MV-4-11 (cell line): ENCODE results near the gene NUDT16L1.
A peak's percentile ranks its signal among the peaks of the same experiment; 100 is the strongest.

ENCODE experiments used
- DNase-seq: peaks from one replicate; lab custom pipeline; 2025; lab: John Stamatoyannopoulos, UW

NUDT16L1 gene

DNA sequence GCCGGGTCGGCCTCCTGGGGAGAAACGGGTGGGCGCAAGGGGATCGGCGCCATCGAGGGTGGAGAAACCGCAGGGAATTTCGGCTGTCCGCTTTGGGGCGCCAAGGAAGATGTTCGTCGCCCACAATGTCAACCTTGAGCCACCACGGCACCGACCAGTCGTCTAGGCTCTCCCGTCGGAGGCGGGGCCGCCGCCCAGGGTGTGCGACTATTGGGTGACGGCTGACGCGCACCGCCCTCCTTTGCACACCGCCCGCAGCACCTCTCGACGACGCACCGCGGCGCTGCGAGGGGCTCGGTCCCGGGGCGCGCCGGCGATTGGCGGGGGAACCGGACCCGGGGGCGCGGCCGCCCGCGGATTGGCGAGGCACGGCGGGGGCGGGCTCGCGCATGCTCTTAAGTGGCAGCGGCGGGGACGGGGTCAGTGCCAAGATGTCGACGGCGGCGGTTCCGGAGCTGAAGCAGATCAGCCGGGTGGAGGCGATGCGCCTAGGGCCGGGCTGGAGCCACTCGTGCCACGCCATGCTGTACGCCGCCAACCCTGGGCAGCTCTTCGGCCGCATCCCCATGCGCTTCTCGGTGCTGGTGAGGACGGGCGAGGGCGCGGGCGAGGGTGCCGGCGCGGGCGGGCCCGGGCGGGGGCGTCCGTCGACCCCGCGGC lies at the start of gene NUDT16L1:
Gene NUDT16L1, plus strand, starts transcription at position 267 of the 660 bp plus-strand sequence. Its CDS starts 165 bp downstream, at position 432.
- DNase-seq, result peak; percentile 94

DNA sequence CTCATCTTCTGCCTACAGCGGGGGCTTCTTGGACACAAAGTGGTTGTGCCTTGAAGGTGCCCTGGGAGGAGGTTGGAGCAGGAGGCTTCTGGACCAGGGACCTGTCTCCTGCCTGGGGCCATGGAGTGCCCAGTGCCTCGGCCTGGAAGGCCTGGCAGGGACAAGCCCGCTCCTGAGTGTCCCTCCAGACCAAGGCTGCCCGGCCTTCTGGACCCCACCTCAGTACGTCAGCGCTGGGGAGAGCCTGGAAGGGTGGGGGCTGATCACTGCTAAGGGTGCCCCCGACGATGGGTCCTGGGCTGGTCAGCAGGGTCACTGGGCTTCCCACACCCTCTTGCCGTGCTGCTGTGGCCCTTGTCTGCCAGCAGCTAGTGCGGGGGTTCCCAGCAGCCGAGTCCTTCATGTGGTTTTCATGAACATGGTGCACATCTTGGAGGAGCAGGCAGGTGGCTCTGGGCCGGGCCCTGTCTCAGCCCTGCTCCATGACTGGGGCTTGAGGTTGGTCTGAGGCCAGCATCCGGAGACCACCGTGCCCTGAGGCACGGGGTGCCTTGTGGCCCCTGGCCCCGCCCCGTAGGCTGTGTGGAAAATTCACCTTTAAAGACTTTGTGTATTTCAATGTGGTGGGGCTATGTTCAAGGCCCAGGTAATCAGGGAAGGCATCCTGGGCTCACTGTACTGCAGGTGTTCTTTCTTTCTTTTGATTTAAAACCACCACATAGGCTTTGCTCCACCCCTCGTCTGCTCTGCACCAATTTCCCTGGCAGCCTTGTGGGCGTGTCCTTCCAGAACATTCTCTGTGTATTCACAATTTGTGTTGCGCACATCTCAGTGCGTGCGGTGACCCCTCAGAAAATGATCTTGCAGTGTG lies 46.4 kb upstream of the NUDT16L1 start:
- DNase-seq, result no peak

DNA sequence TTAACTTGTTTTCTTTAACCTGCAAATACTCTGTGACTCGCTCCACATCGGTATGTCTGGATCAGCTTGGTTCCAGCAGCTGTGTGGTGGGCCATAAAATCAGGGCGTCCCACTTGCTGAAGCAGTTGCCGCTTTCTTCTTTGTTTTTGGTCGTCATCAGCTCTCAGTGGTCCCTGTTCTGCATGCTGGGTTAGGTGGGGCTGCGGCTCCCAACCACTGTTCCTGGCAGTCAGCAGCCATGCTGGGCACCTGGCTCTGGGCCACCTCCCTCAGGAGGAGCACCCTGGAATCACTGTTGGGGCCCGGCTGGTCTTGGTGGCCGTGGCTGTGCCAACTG lies 45.8 kb upstream of the NUDT16L1 start:
- no peak for DNase-seq

DNA sequence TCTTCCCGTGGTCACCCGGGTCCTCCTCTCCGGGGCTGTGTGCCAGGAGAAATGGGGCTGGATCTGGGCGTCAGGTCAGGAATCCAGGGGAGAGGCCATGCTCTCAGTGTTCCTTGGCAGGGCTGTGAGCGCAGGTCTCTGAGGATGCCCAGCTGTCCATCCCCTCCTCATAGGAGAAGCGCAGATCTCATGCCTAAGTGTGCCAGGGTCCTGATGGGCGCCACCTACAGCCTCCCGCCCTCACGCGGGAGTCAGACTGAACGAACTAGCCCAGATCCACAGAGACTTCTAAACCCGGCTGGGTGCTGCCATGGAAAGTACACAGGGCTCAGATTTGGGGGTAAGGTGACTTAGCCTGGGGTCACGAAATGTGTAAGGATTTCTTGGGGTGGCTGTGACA lies 44.4 kb upstream of the NUDT16L1 start:
- DNase-seq, result no peak

DNA sequence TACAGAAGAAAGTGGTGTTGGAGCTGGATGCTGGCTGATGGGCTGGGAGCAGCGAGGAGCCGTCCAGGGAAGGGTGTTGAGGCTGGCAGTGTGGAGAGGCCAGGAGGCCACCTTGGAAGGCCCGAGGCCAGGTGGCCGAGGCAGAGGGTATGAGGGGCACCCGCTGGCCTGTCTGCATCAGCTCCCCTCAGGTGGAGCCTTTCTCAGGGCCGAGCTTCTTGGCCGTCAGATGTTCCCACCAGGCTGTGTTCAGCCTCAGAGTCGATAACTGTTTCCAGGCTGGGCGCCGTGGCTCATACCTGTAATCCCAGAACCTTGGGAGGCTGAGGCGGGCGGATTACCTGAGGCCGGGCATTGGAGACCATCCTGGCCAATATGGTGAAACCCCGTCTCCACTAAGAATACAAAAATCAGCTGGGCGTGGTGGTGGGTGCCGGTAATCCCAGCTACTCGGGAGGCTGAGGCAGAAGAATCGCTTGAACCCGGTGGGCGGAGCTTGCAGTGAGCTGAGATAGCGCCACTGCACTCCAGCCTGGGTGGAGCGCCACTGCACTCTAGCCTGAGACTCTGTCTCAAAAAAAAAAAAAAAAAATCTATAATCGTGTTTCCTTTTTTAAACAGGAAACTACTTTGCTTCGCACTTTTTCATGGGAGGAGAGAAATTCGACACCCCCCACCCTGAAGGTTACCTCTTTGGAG lies 43.5 kb upstream of the NUDT16L1 start:
- peak; percentile 48 for DNase-seq

DNA sequence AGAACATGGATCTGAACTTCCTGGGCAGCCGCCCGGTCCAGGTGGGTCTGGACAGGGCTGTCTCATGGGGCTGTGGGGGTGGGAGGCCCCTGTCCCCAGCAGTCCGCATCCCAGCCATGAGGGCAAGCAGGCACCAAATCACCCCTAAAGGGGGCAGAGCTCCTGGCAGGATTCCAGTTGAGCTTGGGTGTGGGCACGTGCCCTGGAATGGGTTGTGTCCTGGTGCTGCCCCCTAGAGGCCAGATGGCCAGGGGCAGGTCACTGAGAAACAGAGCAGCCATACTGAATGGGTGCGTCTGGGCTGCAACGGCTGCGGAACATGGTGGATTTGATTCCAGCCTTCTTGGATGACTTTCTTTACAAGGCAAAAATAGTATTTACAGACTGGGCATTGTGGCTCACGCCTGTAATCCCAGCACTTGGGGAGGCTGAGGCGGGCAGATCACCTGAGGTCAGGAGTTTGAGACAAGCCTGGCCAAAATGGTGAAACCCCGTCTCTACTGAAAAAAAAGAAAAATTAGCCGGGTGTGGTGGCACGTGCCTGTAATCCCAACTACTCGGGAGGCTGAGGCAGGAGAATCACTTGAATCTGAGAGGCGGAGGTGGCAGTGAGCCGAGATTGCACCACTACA lies 42.8 kb upstream of the NUDT16L1 start:
- DNase-seq, result peak; percentile 64

DNA sequence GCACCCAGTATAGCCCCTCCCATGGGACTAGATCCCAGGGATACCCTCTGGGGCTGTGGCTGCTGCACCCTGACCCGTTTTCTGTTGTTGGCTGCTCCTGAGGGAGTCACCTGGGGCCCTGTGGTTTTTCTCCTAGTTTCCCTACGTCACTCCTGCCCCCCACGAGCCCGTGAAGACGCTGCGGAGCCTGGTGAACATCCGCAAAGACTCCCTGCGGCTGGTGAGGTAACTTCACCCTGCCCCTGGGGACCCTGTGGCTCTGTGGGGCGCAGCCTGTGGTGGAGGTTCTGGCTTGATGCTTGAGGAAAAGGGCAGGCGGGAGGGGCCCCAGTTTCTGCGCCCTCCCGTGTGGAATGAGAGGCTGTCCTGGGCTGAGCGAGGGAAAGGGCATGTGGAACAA lies 41.5 kb upstream of the NUDT16L1 start:
- DNase-seq, result no peak

DNA sequence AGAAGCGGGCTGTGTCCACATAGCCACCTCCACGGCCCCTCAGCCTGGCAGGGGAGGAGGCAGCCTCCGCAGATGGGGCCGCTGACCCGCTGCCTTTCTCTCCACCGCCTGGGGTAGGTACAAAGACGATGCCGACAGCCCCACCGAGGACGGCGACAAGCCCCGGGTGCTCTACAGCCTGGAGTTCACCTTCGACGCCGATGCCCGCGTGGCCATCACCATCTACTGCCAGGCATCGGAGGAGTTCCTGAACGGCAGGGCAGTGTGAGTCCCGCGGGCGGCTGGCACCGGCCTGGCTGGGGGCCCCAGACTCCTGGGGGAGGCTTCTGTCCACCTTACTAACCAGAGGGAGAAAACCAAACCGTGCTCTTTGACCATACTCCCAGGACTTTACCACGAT lies 40.8 kb upstream of the NUDT16L1 start:
- no peak for DNase-seq

DNA sequence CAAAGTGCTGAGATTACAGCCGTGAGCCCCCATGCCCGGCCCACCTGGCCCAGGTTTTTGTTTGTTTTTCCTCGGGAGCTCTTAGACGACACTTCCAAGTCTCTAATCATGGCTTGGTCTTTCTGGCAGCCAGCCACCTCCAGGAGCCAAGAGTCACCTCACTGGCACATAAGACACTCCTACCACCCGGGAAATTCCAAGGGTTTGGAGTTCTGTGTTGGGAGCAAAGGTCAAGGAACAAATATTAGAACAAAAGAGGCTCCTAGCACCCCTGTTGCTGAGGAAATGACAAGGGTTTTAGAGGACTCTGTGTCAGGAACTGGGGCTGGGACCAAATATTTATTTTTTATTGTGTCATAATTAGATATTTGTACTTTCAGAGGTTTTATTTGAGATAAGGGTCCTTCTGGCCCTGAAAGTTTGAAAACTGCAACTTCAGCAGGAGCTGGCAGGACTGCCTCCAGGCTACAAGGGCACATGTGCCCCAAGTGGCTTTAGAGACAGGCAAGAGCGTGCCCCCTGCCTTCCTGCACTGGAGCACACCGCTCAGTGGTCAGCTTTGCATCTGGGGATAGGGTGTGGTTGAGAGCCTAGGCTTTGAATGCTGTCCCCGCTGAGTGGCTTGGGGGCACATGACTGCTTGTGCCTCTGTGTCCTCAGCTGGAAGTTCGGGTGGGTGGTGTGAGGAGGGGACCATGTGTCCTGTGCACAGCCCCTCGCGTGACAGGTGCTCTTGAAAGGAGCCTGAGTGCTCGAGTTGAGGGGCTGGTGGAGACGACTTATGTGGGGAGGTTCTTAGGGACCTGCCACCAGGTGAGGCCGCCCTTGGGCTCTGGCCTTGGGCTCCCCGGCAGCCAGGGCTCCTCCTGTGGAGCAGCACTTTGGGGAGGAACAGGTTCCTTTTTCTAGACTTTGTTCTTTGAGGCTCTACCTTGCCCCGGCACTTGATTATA lies 39.1 kb upstream of the NUDT16L1 start:
- no peak for DNase-seq

DNA sequence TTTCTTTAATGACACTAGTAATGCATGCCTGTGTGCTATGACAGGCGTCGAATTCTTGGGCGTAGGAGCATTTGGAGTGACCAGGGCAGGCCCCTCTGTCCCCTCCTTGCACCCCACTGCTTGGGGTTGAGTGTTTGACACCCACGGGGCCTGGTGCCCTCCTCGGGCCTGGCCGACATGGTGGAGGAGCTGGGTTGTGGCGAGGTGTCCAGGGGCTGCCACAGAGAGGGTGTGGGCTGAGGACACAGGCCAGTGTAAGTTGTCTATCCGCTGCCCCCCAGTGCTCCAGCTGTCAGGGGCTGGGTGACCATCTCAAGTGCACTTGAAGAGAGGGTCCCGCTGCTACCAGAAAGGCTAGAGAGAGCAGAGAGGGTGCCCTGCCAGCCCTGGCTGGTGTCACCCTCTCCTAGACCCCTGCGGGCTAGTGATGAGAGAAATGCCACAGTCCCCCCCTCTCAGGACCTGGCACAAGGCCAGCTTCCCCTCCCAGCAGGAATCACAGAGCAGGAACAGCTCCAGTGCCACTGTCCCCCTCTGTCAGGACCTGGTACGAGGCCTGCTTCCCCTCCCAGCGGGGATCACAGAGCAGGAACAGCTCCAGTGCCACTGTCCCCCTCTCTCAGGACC lies 38.3 kb upstream of the NUDT16L1 start:
- no peak for DNase-seq

DNA sequence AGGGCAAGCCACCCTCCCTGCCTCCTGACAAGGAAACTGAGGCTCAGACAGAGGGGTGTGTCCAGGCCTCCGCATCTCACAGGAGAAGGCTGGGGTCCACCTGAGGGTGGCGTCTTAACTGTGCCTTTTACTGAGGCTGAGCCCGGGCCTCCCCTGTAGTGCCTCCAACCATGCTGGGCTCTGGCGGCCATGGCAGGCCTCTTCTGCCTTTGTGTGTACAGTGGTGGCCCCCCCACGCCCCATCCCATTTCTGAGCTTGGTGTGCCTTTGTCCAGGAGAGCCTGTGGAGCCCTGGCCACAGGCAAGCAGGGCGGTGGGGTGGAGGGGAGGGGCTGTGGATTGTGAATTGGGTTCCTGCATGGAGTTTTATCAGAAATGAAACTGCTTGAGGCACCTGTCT lies 37.6 kb upstream of the NUDT16L1 start:
- DNase-seq, result no peak

DNA sequence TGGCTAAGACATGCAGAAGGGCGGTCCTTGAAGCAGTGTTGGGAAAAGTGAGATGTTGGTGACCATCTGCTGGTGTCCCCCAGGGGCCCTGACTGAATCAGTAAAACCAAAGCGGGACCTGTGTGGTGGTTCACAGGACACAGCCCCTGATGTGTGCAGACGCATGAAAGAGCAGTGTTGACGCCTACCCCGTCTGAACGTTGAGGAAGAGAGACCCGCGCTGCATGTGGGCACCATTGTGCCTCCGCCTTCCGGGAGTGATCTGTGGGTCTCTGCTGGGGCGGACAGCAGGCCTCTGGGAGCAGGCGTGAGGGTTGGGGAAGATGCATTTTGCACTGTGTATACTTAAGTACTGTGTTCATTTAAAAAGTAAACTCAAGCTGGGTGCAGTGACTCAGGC lies 37.1 kb upstream of the NUDT16L1 start:
- no peak for DNase-seq

DNA sequence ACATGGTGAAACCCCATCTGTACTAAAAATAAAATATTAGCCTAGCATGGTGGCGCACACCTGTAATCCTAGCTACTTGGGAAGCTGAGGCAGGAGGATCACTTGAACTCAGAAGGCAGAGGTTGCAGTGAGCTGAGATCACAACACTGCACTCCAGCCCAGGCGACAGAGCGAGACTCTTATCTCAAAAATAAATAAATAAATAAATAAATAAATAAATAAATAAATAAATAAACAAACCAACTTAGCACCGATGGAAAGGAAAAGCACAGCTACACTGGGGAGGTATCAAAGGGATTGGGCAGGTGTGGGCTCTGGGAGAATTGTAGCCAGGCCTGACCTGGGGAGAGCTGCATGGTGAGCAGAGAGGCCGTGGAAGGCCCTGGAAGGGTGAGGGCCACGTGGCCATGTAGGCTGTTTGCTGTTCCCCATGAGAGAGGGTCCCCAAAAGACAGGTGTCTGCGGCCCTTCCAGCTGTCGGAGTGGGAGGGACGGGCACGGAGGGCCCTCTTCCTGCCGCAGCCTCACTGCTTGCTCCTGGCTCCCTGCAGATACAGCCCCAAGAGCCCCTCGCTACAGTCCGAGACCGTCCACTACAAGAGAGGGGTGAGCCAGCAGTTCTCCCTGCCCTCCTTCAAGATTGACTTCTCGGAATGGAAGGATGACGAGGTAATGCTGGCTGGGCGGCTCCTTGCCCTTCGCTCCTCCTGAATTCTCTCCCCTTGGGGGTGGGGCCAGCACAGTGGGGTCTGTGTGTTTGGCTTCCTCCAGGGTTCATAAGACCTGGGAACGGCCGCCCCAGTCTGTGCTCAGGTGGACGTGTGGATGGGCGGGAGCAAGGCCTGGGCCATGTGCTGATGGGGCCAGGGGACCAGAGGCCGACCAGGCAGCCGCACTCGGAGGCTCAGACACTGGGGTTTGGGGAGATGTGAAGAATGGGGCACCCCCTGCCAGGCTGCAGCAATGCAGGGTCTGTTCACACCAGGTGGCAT lies 36.4 kb upstream of the NUDT16L1 start:
- no peak for DNase-seq

DNA sequence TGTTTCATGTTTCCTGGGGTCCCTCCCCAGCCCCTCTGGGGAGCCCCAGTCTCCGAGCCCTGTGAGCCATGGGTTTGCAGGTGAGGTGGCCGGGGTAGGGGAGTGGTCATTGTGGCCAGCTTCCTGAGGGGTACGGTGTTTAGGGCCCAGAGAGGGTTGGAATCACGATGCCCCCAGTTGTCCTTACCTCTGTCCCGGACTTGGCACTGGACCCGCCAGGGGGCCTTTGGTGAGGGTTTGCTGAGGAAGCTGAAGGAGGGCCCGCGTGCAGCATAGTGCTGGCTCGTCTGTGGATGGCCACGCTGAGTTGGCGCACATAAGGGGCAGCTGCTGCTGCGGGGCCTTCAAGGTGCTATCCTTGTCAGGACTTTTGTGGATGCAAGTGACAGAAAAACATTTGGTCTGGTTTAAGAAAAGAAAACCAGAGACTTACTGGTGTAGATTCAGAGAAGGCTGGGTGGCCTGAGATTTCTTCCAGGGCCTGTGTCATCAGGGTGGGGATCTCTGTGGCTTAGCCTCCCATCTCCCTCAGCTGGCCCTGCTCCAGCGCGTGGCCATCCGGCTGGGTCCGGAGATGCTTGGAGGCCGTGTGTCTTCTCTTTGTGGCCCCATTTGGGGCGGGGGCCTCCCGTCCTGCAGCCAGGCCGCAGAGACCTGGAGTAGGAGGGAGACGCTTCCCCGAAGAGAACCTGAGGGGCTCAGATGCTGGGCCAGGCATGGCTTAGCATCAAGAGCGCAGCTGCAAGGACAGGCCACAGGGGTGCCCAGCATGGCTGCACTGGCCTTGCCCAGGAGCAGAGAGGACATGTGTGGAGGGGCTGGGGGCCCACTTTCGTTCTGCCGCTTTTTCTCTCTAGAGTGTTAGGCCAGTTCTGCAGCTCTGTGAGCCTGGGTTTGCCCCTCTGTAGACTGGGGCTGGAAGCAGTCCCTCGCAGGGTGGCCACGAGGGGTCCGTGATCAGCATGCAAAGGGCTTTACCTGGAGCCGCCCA lies 33.7 kb upstream of the NUDT16L1 start:
- no peak for DNase-seq

DNA sequence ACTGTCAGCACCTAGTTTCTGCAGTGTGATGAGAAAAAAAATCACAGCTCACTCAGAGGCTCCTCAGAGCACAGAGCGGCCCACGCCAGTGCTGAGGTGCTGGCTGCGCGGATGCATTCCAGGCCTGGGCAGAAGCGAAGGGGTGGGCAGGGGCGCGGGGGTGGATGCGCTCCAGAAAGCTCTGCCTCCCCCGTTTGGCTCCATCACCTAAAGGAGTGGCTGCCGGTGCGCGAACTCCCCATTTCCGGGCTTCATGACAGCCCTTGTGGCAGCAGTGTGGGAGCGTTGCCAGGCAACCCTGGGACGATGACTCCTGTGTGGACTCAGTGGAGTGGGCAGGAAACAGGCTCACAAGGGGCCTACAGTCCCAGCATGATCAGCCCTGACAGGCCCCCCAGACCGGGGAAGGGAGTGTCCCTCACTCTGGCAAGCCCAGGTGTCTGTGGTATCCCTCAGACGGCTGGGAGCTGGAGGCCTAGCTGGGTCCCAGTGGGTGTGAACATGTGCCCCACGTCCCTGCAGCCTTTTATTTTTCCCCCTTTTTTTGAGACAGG lies 32.8 kb upstream of the NUDT16L1 start:
- DNase-seq, result peak; percentile 59

DNA sequence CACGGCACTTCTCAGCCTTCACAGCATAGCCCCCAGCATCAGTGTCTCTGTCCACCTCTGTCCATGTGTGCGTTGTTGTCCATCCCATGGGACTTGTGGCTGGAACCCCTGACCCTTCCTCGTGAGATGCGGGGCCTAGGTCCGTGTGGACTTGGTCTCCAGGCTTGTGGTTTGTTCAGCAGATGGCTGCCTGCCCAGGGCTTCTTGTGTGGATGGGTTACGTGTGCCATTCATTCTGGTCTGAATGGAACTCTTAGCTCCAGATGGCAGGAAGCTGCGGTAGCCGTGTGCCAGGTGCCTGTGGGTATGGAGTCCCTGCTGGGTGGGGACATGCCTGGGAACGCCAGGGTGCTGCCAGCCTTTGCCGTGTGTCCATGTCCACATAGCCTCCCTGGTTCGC lies 31.7 kb upstream of the NUDT16L1 start:
- no peak for DNase-seq

DNA sequence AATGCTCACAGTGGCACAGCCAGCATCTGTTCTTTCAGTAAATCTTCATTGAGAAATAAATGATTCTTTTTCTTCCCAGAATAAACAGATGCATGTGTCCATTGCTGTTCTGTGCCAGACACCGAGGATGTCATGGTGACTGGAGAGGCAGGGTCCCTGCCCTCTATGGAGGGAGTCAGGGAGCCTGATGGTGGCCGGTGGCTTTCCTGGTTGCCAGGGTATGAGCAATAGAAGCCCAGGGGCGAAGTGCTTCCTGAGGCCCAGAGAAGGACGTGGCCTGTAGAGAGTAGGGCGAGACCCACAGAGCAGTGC lies 29.9 kb upstream of the NUDT16L1 start:
- DNase-seq, result no peak

DNA sequence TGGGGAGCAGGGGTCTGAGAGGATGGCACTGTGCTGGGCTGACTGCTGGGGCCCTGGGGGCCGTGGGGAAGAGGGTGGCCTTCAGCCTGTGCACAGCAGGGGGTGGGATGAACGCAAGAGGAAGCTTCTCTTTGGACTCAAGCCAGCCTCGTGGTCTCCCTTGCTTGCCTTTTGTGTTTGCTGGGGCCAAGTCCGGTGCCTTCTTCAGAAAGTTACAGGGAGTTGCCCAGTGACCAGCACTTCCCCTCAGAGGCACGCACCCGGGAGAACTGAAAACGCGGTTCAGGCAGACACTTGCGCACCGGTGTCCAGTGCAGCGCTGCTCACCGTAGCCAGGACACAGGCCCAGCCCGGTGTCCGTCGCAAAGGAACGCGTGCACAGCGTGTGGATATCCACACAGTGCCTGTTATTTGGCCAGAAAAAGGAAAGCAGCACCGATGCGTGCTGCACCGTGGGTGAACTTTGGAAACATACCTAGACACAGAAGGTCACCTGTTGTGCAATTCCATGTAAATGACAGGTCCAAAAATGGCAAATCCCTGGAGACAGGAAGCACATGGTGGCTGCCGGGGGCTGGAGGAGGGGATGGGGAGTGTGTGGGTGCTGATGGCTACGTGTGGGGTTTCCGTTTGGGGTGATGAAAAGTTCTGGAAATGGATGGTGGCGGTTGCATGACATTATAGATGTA lies 29.4 kb upstream of the NUDT16L1 start:
- DNase-seq, result peak; percentile 94
